HepG2 (cell line): ENCODE results near the gene OPRL1. TPM values are rescaled to one million over a fixed set of nuclear protein-coding genes. Genes with fewer than 3 reads are reported as not detected.

ENCODE experiments used
- CSRNP2 ChIP-seq: sonication (generic); formaldehyde crosslinking; conservative IDR thresholded peaks from 2 replicates; pipeline ENCODE4 v1.8.0; 2022; ENCODE audit warnings: low read depth, missing genetic modification reagents
- ETS1 ChIP-seq: sonication (generic); formaldehyde crosslinking; IDR thresholded peaks from 2 replicates; pipeline ENCODE4 v1.4.0; 2020; ENCODE audit warnings: missing genetic modification reagents
- GATAD2A ChIP-seq: IDR thresholded peaks from 2 replicates; pipeline ENCODE4 v1.6.1; 2016
- GMEB1 ChIP-seq: sonication (generic); formaldehyde crosslinking; IDR thresholded peaks from 2 replicates; pipeline ENCODE4 v1.5.1; 2020; ENCODE audit warnings: missing genetic modification reagents, mild to moderate bottlenecking, borderline replicate concordance
- HNRNPLL ChIP-seq: fragments of 200-400 bp; formaldehyde crosslinking; IDR thresholded peaks from 2 replicates; pipeline ENCODE4 v1.6.1; 2017; ENCODE audit warnings: mild to moderate bottlenecking, low read depth, low read length; ENCODE audit not compliant: poor library complexity, severe bottlenecking
- IRF2 ChIP-seq: IDR thresholded peaks from 2 replicates; pipeline ENCODE4 v1.6.1; 2018; ENCODE audit warnings: missing genetic modification reagents, missing compliant biosample characterization
- MXI1 ChIP-seq: IDR thresholded peaks from 3 replicates; pipeline ENCODE4 v1.6.1; 2012; ENCODE audit warnings: low read depth, low read length, inconsistent platforms, borderline replicate concordance
- NCOR1 ChIP-seq: fragments of 200-600 bp; sonication (generic); IDR thresholded peaks from 2 replicates; pipeline ENCODE4 v1.7.0; 2017; ENCODE audit warnings: antibody characterized with exemption, low read length, borderline replicate concordance
- NFKBIZ ChIP-seq: IDR thresholded peaks from 2 replicates; pipeline ENCODE4 v1.6.1; 2018; ENCODE audit warnings: missing genetic modification reagents, missing compliant biosample characterization
- NFRKB ChIP-seq: fragments of 450-650 bp; IDR thresholded peaks from 2 replicates; pipeline ENCODE4 v1.6.1; 2017
- PAXIP1 ChIP-seq: sonication (generic); formaldehyde crosslinking; conservative IDR thresholded peaks from 2 replicates; pipeline ENCODE4 v1.4.0; 2020; ENCODE audit warnings: mild to moderate bottlenecking, missing genetic modification reagents, moderate library complexity
- PPARG ChIP-seq: conservative IDR thresholded peaks from 2 replicates; pipeline ENCODE4 v1.6.1; 2016; ENCODE audit warnings: missing biosample characterization, missing genetic modification reagents
- RBM22 ChIP-seq: fragments of 200-400 bp; formaldehyde crosslinking; optimal IDR thresholded peaks from 2 replicates; pipeline ENCODE3; 2017; ENCODE audit warnings: mild to moderate bottlenecking, low read length, moderate library complexity
- SPEN ChIP-seq: sonication (generic); formaldehyde crosslinking; IDR thresholded peaks from 2 replicates; pipeline ENCODE4 v1.5.1; 2020; ENCODE audit warnings: low read depth, mild to moderate bottlenecking, missing genetic modification reagents
- SSRP1 ChIP-seq: IDR thresholded peaks from 2 replicates; pipeline ENCODE4 v1.6.1; 2016; ENCODE audit warnings: control low read depth
- ZC3H4 ChIP-seq: sonication (generic); formaldehyde crosslinking; IDR thresholded peaks from 2 replicates; pipeline ENCODE4 v1.4.0; 2020; ENCODE audit warnings: missing genetic modification reagents, borderline replicate concordance
- ZNF234 ChIP-seq: sonication (generic); formaldehyde crosslinking; conservative IDR thresholded peaks from 2 replicates; pipeline ENCODE4 v1.5.1; 2020; ENCODE audit warnings: mild to moderate bottlenecking, missing genetic modification reagents
- ZNF580 ChIP-seq: IDR thresholded peaks from 2 replicates; pipeline ENCODE4 v1.6.1; 2016; ENCODE audit warnings: low read depth, borderline replicate concordance
- ZNF615 ChIP-seq: sonication (generic); formaldehyde crosslinking; IDR thresholded peaks from 2 replicates; pipeline ENCODE4 v1.5.0; 2020; ENCODE audit warnings: mild to moderate bottlenecking, missing genetic modification reagents, borderline replicate concordance
- ZNF788 ChIP-seq: sonication (generic); formaldehyde crosslinking; IDR thresholded peaks from 2 replicates; pipeline ENCODE4 v1.5.0; 2020; ENCODE audit warnings: mild to moderate bottlenecking, missing genetic modification reagents, borderline replicate concordance
- polyA plus RNA-seq, 8 experiments: library from polyadenylated mRNA; depleted of rRNA in 3 of 8; stranded (reverse) in 7 of 8; unstranded in 1 of 8; fragments of >200 nt; fragmentation: Illumina TruSeq in 4 of 8; extraction: Trizol in 4 of 8; gene quantifications; 2 replicates each; pipeline versions ENCODE4 v1.2.1 to v1.2.3, GENCODE V29; 2011 to 2016; ENCODE audit warnings: low read depth in 4 of 8, missing spikeins in 1 of 8, mixed read lengths in 1 of 8; ENCODE audit not compliant: insufficient read depth in 1 of 8
- total RNA-seq, 5 experiments: library from RNA; depleted of rRNA; stranded (reverse); fragments of >200 nt; fragmentation: Illumina TruSeq; extraction: Trizol; gene quantifications; 2 replicates each; pipeline ENCODE4 v1.2.3, GENCODE V29; 2016; ENCODE audit warnings: low read depth in 1 of 5
- TF ChIP-seq, protein P1 (sequence below): sonication (generic); formaldehyde crosslinking; IDR thresholded peaks from 2 replicates; pipeline ENCODE4 v1.8.1; 2023; ENCODE audit warnings: mild to moderate bottlenecking, missing genetic modification reagents

OPRL1 gene
- total and polyA plus RNA-seq, 2 of the 13 experiments (the other 11 are each of a cell fraction or from before 2014, with no cell fraction given) = 0.35 to 0.71 TPM

- TF ChIP-seq CSRNP2 (CRISPR knock-in tag) (no peak), RBM22 (peak; percentile 99), ETS1 (CRISPR knock-in tag) (no peak), PAXIP1 (CRISPR knock-in tag) (peak; percentile 71), HNRNPLL (peak; percentile 67), SSRP1 (CRISPR knock-in tag) (peak; percentile 69; the same call in 1 of the 2 replicates), SPEN (CRISPR knock-in tag) (peak; percentile 87), ZNF234 (CRISPR knock-in tag) (no peak), PPARG (CRISPR knock-in tag) (peak; percentile 51; the same call in 1 of the 2 replicates), NFRKB (no peak), ZNF615 (CRISPR knock-in tag) (peak; percentile 82; the same call in 1 of the 2 replicates), ZNF580 (CRISPR knock-in tag) (peak; percentile 87; the same call in 1 of the 2 replicates), GATAD2A (peak; percentile 87), ZNF788 (CRISPR knock-in tag) (peak; percentile 94; the same call in 1 of the 2 replicates), NCOR1 (no peak; the same call in 1 of the 2 replicates), IRF2 (CRISPR knock-in tag) (peak; percentile 47; the same call in 1 of the 2 replicates), MXI1 (0 out of 3 replicates have a peak, but pooled peaks have one; percentile 49), NFKBIZ (CRISPR knock-in tag) (peak; percentile 46; the same call in 1 of the 2 replicates), ZC3H4 (CRISPR knock-in tag) (peak; percentile 36; the same call in 1 of the 2 replicates), GMEB1 (CRISPR knock-in tag) (peak; percentile 65; the same call in 1 of the 2 replicates)
- TF ChIP-seq, protein P1, sequence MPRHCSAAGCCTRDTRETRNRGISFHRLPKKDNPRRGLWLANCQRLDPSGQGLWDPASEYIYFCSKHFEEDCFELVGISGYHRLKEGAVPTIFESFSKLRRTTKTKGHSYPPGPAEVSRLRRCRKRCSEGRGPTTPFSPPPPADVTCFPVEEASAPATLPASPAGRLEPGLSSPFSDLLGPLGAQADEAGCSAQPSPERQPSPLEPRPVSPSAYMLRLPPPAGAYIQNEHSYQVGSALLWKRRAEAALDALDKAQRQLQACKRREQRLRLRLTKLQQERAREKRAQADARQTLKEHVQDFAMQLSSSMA (CRISPR knock-in tag) = peak; percentile 77; the same call in 1 of the 2 replicates
These were observed 43.9 kb upstream of the OPRL1 start, which contains the start of gene C20orf204 (continued) for GRCh38 chr20:64035933-64036345.
